HG02885 (cell line): ENCODE results near the gene CCSER1.

Experiments
- ATAC-seq: cut with Tn5 transposase; IDR thresholded peaks from one replicate; pipeline ENCODE4 v1.9.1; 2021; ENCODE audit warnings: mild to moderate bottlenecking; ENCODE audit not compliant: unreplicated experiment, poor library complexity

CCSER1 gene

GRCh38 chr4:90979556-90979955, 852.4 kb downstream of the CCSER1 start:
- no peak for ATAC-seq

DNA sequence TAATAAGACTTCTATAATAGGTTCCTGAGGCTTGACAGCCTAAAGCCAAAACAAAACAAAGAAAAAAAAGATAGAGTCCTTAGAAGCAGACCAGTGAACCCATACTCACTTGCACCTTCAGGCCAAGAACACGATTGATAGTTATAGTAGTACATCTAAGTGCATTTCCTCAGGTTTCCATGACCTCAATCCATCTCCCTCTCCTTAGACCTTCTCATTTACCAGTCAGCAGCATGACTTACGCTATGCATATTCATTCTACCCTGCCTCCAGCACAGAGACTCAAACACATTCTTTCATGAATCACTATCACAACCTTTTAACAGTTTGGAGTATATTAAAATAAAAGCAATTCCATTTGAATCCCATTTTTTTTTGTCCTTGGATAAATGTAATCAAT, 855.6 kb downstream of the CCSER1 start:
- ATAC-seq, result no peak

- no peak for ATAC-seq
Observed at GRCh38 chr4:90990284-90990683, 863.1 kb downstream of the CCSER1 start.

DNA sequence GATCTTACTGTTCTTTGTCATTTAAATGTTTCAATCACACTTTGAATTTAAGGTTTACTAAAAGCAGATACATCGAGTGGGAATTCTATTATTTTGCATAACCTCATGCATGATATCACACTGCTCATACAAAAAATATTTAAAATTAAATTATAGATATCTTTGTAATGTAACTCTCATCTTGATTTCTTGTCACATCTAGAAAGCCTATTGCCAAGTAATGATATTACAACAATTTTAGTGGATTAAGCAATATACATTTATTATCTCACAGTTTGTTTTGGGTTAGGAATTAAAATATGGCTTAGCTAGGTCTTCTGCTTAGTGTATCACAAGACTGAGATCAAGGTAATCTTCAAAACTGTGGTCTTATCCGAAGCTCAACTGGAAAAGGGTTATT, 865.0 kb downstream of the CCSER1 start:
- no peak for ATAC-seq

DNA sequence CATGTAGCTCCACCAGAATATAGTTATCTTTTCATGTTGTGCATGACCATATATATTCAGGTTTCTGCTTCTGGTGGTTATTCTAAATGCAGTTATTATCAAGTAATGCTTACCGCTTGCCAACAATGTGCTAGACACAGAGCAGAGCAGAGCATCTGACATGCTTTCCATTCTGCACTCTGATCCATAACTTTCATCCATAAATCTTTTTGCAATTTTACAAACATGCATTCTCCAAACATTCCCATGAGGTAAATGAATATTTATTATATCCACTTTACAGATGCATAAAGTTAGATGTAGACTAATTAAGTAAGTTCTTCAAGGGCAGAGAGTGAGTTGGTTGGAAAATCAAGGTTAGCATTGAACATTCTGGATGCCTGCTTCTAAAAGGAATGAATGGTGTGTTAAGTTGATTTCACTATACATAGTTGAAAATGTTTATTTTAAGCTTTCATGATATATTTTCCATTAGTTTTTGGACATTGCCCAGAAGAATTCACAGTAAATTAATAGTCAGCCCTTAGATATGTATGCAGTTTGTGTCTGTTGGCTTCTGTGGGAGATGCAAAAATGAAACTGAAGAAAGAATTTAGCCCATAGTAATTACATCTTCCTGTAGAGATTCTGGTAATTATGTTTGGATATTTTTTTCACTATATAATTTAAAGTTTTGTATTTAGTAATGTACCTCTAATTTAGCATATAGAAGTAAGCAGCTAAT, 867.8 kb downstream of the CCSER1 start:
- ATAC-seq, result no peak

DNA sequence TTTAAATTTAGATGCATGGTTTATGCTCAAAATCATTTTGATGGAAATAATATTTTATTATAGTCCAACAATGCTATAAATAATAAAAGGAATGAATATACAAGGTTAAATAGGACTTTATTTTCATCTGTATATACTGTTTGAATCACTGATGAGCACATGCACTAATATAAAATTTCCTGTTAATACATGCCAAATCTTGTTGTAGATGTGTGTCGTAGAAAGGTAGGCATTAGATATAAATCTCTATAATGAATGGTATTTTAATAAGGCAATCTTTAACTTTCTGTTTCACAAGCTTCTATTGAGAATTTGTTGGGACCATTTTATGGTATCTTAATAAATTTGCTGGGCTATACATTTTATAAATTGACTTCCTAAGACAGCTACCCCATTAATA, 868.8 kb downstream of the CCSER1 start:
- ATAC-seq, result no peak

GRCh38 chr4:90996813-90997212, 869.6 kb downstream of the CCSER1 start:
- ATAC-seq, result peak; percentile 42

- no peak for ATAC-seq
Observed at GRCh38 chr4:91015861-91016260, 888.7 kb downstream of the CCSER1 start.

DNA sequence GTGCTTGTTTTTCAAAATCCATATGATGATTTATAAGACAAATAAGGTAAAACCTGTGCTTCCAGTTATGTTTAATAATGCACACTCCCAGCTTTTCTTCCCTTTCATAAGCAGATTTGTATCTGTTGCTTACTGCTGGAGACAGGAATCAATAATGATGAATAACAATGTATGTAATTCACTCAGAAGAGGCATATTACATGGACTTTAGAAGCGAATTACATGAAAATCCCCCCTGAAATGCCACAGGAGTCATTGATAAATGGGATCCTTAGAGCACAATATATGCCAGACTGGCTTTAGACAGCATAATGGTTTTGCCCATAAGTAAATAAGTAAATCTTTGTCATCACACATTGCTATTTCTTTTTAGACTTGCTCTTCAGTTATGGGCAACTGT, 892.3 kb downstream of the CCSER1 start:
- no peak for ATAC-seq

GRCh38 chr4:91025241-91026148, 898.3 kb downstream of the CCSER1 start:
- ATAC-seq, result no peak

DNA sequence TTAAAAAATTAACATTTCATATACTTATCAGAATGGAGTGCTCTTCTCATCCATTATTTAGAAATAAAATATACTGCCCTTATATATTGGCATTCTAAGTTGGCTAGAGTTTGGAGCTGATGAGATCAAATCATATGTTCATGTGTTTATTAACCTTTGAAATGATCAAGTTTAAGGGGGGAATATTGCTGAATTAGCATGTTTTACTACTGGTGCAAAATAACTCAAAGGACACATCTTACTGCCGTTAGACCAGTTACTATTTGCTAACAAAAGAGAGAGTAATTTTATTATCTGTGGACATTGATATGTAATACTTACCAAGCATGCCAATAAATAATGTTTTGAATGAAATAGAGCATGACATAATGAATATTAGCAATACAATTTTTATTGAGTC, 901.0 kb downstream of the CCSER1 start:
- no peak for ATAC-seq

- ATAC-seq, result no peak
Observed at GRCh38 chr4:91031761-91032160, 904.6 kb downstream of the CCSER1 start.

- no peak for ATAC-seq
Observed at GRCh38 chr4:91032725-91033445, 905.7 kb downstream of the CCSER1 start.

- ATAC-seq, result no peak
Observed at GRCh38 chr4:91035276-91035675, 908.1 kb downstream of the CCSER1 start.

DNA sequence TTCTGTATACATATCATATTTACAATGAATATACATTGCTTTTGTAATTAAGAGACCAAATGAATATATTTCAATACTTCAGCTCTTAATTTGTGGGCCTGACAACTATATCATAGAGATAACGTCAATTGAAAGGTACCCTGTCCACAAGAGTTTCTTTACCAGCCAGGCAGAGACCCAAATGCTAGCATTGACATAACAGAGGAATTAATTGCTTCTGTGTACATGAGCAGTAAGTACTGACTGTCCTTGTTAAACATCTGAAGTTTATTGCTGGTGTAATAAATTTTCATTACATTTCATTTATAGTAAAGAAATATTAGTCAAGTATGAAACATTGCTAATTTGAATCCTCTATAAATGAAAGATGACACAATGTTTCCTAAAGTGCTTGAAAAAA, 910.8 kb downstream of the CCSER1 start:
- ATAC-seq, result no peak

- ATAC-seq, result no peak
Observed at GRCh38 chr4:91057871-91058270, 930.7 kb downstream of the CCSER1 start.

GRCh38 chr4:91058345-91058744, 931.2 kb downstream of the CCSER1 start:
- ATAC-seq, result no peak

- no peak for ATAC-seq
Observed at GRCh38 chr4:91064157-91064853, 937.1 kb downstream of the CCSER1 start.

- ATAC-seq, result no peak
Observed at GRCh38 chr4:91065117-91065516, 937.9 kb downstream of the CCSER1 start.

DNA sequence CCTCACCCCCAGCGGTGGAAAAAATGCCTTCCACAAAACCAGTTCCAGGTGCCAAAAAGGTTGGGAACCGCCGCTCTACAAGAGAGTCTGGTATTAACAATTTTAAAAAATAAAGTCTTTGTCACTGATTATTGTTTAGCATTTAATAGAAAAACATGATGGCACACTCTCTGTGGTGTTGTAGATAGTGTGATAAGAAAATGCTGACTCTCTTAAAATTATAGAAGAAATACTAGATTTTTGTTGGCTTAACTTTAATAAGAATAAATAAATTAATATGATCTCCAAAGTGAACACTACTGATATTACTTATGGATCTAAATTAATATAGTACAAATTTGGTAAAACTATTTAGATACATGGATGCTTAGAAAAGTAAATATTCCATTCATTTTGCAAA, 943.5 kb downstream of the CCSER1 start:
- no peak for ATAC-seq
